AG04450 (cell line): ENCODE measurements around the gene OR10V1. TPM values are rescaled to one million over a fixed set of nuclear protein-coding genes. Genes with fewer than 3 reads are reported as not detected.

Source experiments
- CTCF ChIA-PET: fragments of 300-600, 350-600 bp; formaldehyde crosslinking; extraction: SDS; loops from one replicate; lab custom pipeline; 2022; ENCODE audit warnings: antibody characterized with exemption, inconsistent platforms; lab: Charles Lee
- POLR2A ChIA-PET: fragments of 350-600 bp; formaldehyde crosslinking; extraction: SDS; loops from one replicate; lab custom pipeline; 2021; ENCODE audit warnings: antibody characterized with exemption, inconsistent platforms; lab: Yijun Ruan, JAX
- DNase-seq: peaks from one replicate; pipeline ENCODE4 v3.0.0-alpha.2; 2011; ENCODE audit warnings: low read depth, low spot score
- H3K27ac ChIP-seq: one replicate; pipeline ENCODE4 v1.5.1; 2012; ENCODE audit warnings: low read depth, low read length, control low read depth
- H3K27me3 ChIP-seq: one replicate; pipeline ENCODE4 v1.6.0; 2012; ENCODE audit warnings: low read length; ENCODE audit not compliant: control insufficient read depth, insufficient read depth
- H3K4me3 ChIP-seq: 2 replicates; pipeline ENCODE4 v1.5.1; 2011; ENCODE audit warnings: mild to moderate bottlenecking, low read depth, low read length, control low read depth
- H3K9me3 ChIP-seq: 2 replicates; pipeline ENCODE4 v1.5.1; 2012; ENCODE audit warnings: low read length; ENCODE audit not compliant: control insufficient read depth, insufficient read depth
- CTCF ChIP-seq: IDR thresholded peaks from 2 replicates; pipeline ENCODE4 v1.5.1; 2011; ENCODE audit warnings: low read depth, low read length, control low read depth, inconsistent platforms
- polyA plus RNA-seq: library from polyadenylated mRNA; depleted of rRNA; stranded (reverse); fragments of >200 nt; gene quantifications from 2 replicates; pipeline ENCODE4 v1.2.3, GENCODE V29; 2011

The OR10V1 gene
- polyA plus RNA-seq, 1 experiment, result not detected

GRCh38 chr11:59729834-59730233 lies 16.2 kb upstream of the OR10V1 start:
- CTCF ChIA-PET, result interaction anchor here (1.0 kb wide), 2 partner anchors 17 to 50 kb away, joined by 3 read pairs; no protein-coding TSS in a partner anchor
- POLR2A ChIA-PET, result no interaction called here
- peaks cover 2% of the 10 kb centered on the region for H3K27me3 ChIP-seq
- no peak for DNase-seq
- no peaks in the 10 kb centered on the region for H3K9me3 ChIP-seq
- no peak overlapping the region for H3K4me3 ChIP-seq
- H3K27ac ChIP-seq, result no peak overlapping the region
- no peak for TF ChIP-seq CTCF

- Histone ChIP-seq H3K4me3 (no peak overlapping the region), H3K27ac (no peak overlapping the region), H3K9me3 (no peaks in the 10 kb centered on the region), H3K27me3 (peaks cover 2% of the 10 kb centered on the region)
- ChIA-PET CTCF (interaction anchor here (1.0 kb wide), 1 partner anchor 17 kb away, joined by 3 read pairs; no protein-coding TSS in a partner anchor), POLR2A (no interaction called here)
- DNase-seq, result no peak
- TF ChIP-seq CTCF, result no peak
Observed at GRCh38 chr11:59728913-59729312, 15.3 kb upstream of the OR10V1 start.

- no peak for TF ChIP-seq CTCF
- Histone ChIP-seq H3K27me3 (peaks cover 2% of the 10 kb centered on the region), H3K27ac (no peak overlapping the region), H3K4me3 (no peak overlapping the region), H3K9me3 (no peaks in the 10 kb centered on the region)
- ChIA-PET CTCF (no interaction called here), POLR2A (no interaction called here)
- no peak for DNase-seq
Observed at GRCh38 chr11:59728154-59728553, 14.5 kb upstream of the OR10V1 start.

GRCh38 chr11:59727426-59727825 lies 13.8 kb upstream of the OR10V1 start:
- no peak overlapping the region for H3K4me3 ChIP-seq
- no peak for DNase-seq
- CTCF ChIA-PET, result interaction anchor here (1.5 kb wide), 1 partner anchor 27 kb away, joined by 5 read pairs; no protein-coding TSS in a partner anchor
- H3K27ac ChIP-seq, result no peak overlapping the region
- TF ChIP-seq CTCF, result no peak
- no peaks in the 10 kb centered on the region for H3K9me3 ChIP-seq
- POLR2A ChIA-PET, result no interaction called here
- peaks cover 2% of the 10 kb centered on the region for H3K27me3 ChIP-seq

GRCh38 chr11:59724066-59724465 lies 10.4 kb upstream of the OR10V1 start:
- H3K27ac ChIP-seq, result no peak overlapping the region
- DNase-seq, result no peak
- TF ChIP-seq CTCF, result no peak
- no peaks in the 10 kb centered on the region for H3K9me3 ChIP-seq
- H3K4me3 ChIP-seq, result no peak overlapping the region
- POLR2A ChIA-PET, result no interaction called here
- peaks cover 2% of the 10 kb centered on the region for H3K27me3 ChIP-seq
- CTCF ChIA-PET, result no interaction called here
